Gastroesophageal sphincter (tissue), 4 donors: ENCODE results near the gene BRD3. TPM values are rescaled to one million over a fixed set of nuclear protein-coding genes. Genes with fewer than 3 reads are reported as not detected.

Experiments used
- ATAC-seq: fragments of 150-250 bp; one replicate; pipeline ENCODE4 v1.9.1; 2016; ENCODE audit warnings: mild to moderate bottlenecking, moderate library complexity
- H3K27ac ChIP-seq, 4 donors: fragments of 200-600 bp; sonication (generic) in 3 of 4; 1 replicate in 3 of 4; 2 replicates in 1 of 4; pipeline ENCODE4 v1.5.1; 2016 to 2019
- H3K27me3 ChIP-seq: fragments of 200-600 bp; sonication (generic); one replicate; pipeline ENCODE4 v1.5.1; 2019
- H3K36me3 ChIP-seq, 2 donors: fragments of 200-600 bp; sonication (generic); one replicate each; pipeline ENCODE4 v1.5.1; 2019; ENCODE audit warnings: control low read depth in 1 of 2
- H3K4me1 ChIP-seq, 3 donors: fragments of 200-600 bp; sonication (generic); 1 replicate in 2 of 3; 2 replicates in 1 of 3; pipeline ENCODE4 v1.5.1; 2016 to 2019; ENCODE audit warnings: control low read depth in 2 of 3
- H3K4me3 ChIP-seq, 2 donors: fragments of 200-600 bp; sonication (generic); one replicate each; pipeline ENCODE4 v1.5.1; 2019; ENCODE audit warnings: mild to moderate bottlenecking in 1 of 2, moderate library complexity in 1 of 2
- H3K9me3 ChIP-seq, 3 donors: fragments of 200-600 bp; sonication (generic); one replicate each; pipeline ENCODE4 v1.5.1; 2017 to 2019; ENCODE audit warnings: control low read depth in 2 of 3
- CTCF ChIP-seq, 4 experiments: fragments of 200-600 bp in 2 of 4; fragments of 450-650 bp in 2 of 4; sonication (generic) in 1 of 4; IDR thresholded peaks; one replicate each; pipeline ENCODE4 v1.5.1; 2017 to 2019; ENCODE audit warnings: antibody characterized with exemption in 4 of 4, mild to moderate bottlenecking in 2 of 4, moderate library complexity in 2 of 4
- EP300 ChIP-seq: sonication (generic); formaldehyde crosslinking; IDR thresholded peaks from one replicate; pipeline ENCODE4 v1.6.1; 2017; ENCODE audit warnings: antibody characterized with exemption, mild to moderate bottlenecking
- POLR2A ChIP-seq, 2 donors: fragments of 450-650 bp; IDR thresholded peaks; one replicate each; pipeline ENCODE4 v1.6.1; 2017; ENCODE audit warnings: antibody characterized with exemption in 2 of 2, mild to moderate bottlenecking in 2 of 2, moderate library complexity in 1 of 2
- POLR2AphosphoS5 ChIP-seq: sonication (generic); formaldehyde crosslinking; IDR thresholded peaks from one replicate; pipeline ENCODE4 v1.6.1; 2017; ENCODE audit warnings: antibody characterized with exemption
- WGBS, 2 donors: methylation state at CpG; one replicate each; pipeline ENCODE4 v1.1.5; 2018; ENCODE audit warnings: low coverage in 1 of 2; 5-methylcytosine and 5-hydroxymethylcytosine counted together
- total RNA-seq, 4 donors: library from RNA; depleted of rRNA; stranded (reverse); fragments of >200 nt; gene quantifications; one replicate each; pipeline ENCODE4 v1.1.0, GENCODE V29; 2016

Gene BRD3
- total RNA-seq, 4 donors from 2014 or later: 22.2 to 38.9 (median 27.2) TPM

GRCh38 chr9:133986061-133986460 is 81.8 kb downstream of the BRD3 start:
- Histone ChIP-seq H3K9me3 (no peaks in the 10 kb centered on the region), H3K4me1 (peaks cover 0 to 15% (median 8%) of the 10 kb centered on the region in 3 donors), H3K4me3 (no peak overlapping the region), H3K36me3 (no peaks in the 10 kb centered on the region), H3K27ac (no peak overlapping the region), H3K27me3 (no peaks in the 10 kb centered on the region)
- no peak for TF ChIP-seq POLR2A (IDR thresholded peaks at IDR 0.05)
- no peak for TF ChIP-seq POLR2AphosphoS5
- no peak for TF ChIP-seq CTCF (IDR thresholded peaks at IDR 0.05)
- no peak for TF ChIP-seq EP300
- no peak for ATAC-seq
- 59 to 75% methylated on average over 2 to 4 of the region's 6 CpGs for WGBS, 2 donors

GRCh38 chr9:133982971-133983720 is 84.7 kb downstream of the BRD3 start:
- TF ChIP-seq POLR2A (IDR thresholded peaks at IDR 0.05) (no peak), CTCF (IDR thresholded peaks at IDR 0.05) (no peak), POLR2AphosphoS5 (no peak), EP300 (no peak)
- no peak overlapping the region for H3K4me3 ChIP-seq
- WGBS, 2 donors: 83 to 92% methylated on average over 11 to 16 of the region's 25 CpGs
- H3K4me1 ChIP-seq: peaks cover 0 to 24% (median 19%) of the 10 kb centered on the region in 3 donors
- H3K36me3 ChIP-seq: no peaks in the 10 kb centered on the region
- H3K27me3 ChIP-seq: no peaks in the 10 kb centered on the region
- no peak overlapping the region for H3K27ac ChIP-seq
- no peaks in the 10 kb centered on the region for H3K9me3 ChIP-seq
- no peak for ATAC-seq

- no peak for ATAC-seq
- H3K4me3 ChIP-seq: no peak overlapping the region
- no peaks in the 10 kb centered on the region for H3K36me3 ChIP-seq
- WGBS, 2 donors: 80% methylated on average over 2 of the region's 28 CpGs; no CpG with 5 or more reads in 1 of the 2 donors
- no peaks in the 10 kb centered on the region for H3K27me3 ChIP-seq
- TF ChIP-seq POLR2A (IDR thresholded peaks at IDR 0.05) (no peak), POLR2AphosphoS5 (no peak), EP300 (no peak), CTCF (IDR thresholded peaks at IDR 0.05) (no peak)
- H3K27ac ChIP-seq: no peak overlapping the region
- H3K9me3 ChIP-seq: no peaks in the 10 kb centered on the region
- H3K4me1 ChIP-seq: peaks cover 0 to 24% (median 19%) of the 10 kb centered on the region in 3 donors
These were observed 85.7 kb downstream of the BRD3 start for GRCh38 chr9:133981958-133982681.

GRCh38 chr9:133981589-133981957 is 86.3 kb downstream of the BRD3 start:
- Histone ChIP-seq H3K36me3 (no peaks in the 10 kb centered on the region), H3K27ac (no peak overlapping the region), H3K4me3 (no peak overlapping the region), H3K4me1 (peaks cover 0 to 24% (median 19%) of the 10 kb centered on the region in 3 donors), H3K27me3 (no peaks in the 10 kb centered on the region), H3K9me3 (no peaks in the 10 kb centered on the region)
- TF ChIP-seq CTCF (IDR thresholded peaks at IDR 0.05) (no peak), POLR2AphosphoS5 (no peak), EP300 (no peak), POLR2A (IDR thresholded peaks at IDR 0.05) (no peak)
- WGBS, 2 donors: no CpG with 5 or more reads among the region's 14 CpGs
- no peak for ATAC-seq
